GM12872 (cell line): ENCODE data around the gene CUL1.

Experiments used
- TF ChIP-seq, protein P1 (sequence below): IDR thresholded peaks from 3 replicates; pipeline ENCODE4 v1.5.1; 2011; ENCODE audit warnings: low read depth, mild to moderate bottlenecking, low read length, moderate library complexity; ENCODE audit not compliant: insufficient read depth

CUL1 gene

DNA sequence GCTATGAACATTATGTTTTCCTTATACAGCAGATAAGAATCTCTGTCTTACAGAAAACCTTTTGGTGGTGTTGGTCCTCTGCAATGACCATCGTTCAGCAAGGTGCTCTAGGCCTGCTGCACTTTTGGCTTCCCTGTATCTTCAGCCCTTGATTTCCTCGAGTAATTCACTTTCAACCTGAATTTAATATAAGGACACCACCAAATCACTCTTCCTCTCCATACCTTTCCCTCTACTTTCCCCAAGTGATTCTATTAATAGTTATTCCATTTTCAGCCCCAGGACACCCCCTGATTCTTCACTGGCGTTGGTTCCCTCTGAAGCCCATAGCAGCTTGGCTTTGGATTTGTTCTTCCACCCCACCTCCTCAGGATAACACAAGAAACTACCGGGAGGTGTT lies 113.2 kb downstream of the CUL1 start:
- TF ChIP-seq, protein P1, sequence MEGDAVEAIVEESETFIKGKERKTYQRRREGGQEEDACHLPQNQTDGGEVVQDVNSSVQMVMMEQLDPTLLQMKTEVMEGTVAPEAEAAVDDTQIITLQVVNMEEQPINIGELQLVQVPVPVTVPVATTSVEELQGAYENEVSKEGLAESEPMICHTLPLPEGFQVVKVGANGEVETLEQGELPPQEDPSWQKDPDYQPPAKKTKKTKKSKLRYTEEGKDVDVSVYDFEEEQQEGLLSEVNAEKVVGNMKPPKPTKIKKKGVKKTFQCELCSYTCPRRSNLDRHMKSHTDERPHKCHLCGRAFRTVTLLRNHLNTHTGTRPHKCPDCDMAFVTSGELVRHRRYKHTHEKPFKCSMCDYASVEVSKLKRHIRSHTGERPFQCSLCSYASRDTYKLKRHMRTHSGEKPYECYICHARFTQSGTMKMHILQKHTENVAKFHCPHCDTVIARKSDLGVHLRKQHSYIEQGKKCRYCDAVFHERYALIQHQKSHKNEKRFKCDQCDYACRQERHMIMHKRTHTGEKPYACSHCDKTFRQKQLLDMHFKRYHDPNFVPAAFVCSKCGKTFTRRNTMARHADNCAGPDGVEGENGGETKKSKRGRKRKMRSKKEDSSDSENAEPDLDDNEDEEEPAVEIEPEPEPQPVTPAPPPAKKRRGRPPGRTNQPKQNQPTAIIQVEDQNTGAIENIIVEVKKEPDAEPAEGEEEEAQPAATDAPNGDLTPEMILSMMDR: no peak

DNA sequence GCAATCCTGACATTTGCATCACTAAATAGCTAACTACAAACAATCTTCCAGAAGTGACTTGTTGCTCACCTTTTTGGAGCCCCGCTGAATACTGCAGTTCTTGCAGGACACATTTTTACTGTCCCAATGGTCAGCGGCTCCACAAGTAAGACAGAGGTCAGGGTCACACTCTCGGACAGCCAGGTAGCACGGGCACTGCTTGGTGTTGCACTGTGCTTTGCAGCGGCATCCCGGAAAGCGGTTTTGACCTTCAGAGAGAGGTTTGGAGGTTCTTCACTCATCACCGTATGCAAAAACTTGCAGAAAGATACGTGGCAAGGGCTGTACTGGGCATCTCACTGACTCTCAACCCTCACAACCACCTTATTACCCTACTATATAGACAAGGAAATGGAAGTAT lies 115.2 kb downstream of the CUL1 start:
- TF ChIP-seq, protein P1: no peak

DNA sequence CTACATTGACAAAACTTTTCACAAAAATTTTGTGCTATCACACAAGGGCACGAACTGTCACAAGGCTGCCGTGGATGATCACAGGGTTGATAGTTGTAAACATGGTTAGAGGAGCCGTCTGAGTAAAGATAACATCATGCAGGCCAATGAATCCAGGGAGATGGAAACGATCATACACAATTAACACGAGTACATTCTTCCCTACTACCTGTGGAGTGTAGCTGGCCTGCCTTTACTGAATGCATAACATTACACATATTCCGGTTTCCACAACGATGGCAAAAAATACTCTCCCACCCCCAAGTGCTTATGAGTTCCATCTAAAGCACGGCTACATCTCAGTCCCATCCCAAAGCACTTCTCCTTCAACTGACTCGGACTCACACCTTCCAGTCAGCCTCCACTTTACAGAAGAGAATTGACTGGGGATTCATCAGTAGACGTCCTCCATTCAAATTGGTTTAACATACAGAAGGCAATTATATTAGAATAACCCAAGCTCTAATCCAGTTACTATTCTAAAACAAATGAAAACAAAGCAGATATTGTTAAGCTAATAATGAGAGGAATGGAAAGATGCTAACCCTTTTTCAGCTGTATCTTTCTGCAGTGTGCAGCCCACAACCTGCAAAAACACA lies 116.3 kb downstream of the CUL1 start:
- TF ChIP-seq, protein P1: no peak

DNA sequence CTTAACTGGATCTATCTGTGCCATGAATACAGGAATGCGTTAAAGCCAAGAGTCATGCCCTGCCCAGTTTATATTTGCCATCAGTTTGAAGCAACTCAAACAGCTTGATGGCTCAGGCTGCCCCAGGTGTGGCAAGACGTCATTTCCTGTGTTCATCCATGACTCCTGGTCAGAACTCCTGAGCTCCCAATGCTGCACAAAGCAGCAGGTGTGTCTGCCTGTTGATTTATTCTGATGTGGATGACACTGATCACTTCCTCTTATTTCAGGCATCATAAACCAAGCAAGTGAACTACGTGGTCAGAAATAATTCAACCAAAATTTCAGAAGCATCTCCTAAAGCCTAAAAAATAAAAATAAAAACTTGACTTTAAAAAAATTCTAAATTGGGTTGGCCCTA lies 116.9 kb downstream of the CUL1 start:
- TF ChIP-seq, protein P1: no peak

DNA sequence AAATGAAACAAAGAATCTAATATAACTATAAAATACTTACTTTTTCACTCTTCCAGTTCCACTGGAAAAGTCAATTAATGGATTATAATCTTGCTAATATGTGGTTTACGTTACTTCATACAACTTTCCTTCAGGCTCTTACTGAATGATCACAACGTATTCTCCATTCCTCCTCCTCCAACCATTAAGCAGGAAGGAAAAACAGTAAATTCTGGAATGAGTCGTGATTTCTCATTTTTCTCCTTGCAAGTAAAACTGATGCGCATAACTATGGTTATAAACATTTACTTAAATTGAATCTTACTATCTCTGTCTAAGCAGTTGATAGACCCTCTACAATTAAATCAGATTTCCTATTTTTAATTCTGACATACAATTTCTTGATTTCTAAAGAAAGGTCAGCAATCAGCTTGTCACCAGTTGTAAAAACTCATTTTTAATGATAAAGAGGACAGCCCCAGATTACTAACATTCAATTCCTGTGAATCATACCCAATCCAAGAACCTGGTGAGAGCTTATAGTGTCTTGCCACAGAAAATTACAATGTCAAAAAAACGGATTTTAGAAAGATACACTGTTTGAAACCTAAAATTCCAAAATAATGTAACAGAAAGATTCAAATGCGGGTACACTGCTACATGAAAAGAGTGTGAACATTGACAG lies 121.1 kb downstream of the CUL1 start:
- TF ChIP-seq, protein P1: no peak

DNA sequence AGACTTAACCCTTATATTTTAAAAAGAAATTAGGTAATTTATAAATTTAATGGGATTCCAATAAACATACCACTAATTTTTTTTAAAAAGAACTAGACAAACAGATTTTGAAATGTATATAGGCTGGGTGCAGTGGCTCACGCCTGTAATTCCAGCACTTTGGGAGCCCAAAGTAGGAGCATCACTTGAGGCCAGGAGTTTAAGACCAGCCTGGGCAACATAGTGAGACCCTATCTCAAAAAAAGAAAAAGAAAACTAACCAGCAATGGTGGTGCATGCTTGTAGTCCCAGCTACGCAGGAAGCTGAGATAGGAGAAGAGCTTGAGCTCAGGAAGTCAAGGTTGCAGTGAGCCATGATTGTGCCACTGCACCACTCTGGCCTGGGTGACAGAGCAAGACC lies 122.7 kb downstream of the CUL1 start:
- TF ChIP-seq, protein P1: no peak

DNA sequence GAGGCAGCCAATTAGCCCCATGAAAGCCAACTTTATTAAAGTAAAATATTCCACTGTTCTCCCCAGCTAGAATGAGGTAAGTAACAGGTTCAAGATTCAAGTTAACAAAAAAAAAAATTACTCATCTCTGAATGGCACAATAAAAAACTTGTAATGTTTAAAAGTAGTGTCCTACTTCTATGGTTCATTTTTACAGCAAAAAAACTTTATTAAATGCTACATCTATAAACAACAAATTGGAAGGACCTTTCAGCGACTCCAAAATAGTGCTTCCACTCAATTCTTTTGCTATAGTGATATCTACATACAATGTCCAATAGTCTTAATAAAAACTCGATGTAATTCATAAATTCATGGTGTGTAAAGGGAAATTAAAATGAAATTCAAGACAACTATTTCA lies 126.2 kb downstream of the CUL1 start:
- TF ChIP-seq, protein P1: no peak
